K562 (cell line): ENCODE results near the gene ID2. TPM values are rescaled to one million over a fixed set of nuclear protein-coding genes. Genes with fewer than 3 reads are reported as not detected.
A peak's percentile ranks its signal among the peaks of the same experiment; 100 is the strongest.

Source experiments
- AFF4 ChIP-seq: sonication (generic); formaldehyde crosslinking; IDR thresholded peaks from 2 replicates; pipeline ENCODE4 v1.8.0; 2023; ENCODE audit warnings: mild to moderate bottlenecking, missing genetic modification reagents
- BRD9 ChIP-seq: fragments of 450-650 bp; IDR thresholded peaks from 2 replicates; pipeline ENCODE4 v1.6.1; 2018; ENCODE audit warnings: low read depth; ENCODE audit not compliant: partially characterized antibody
- C11orf30 ChIP-seq: fragments of 450-650 bp; IDR thresholded peaks from 2 replicates; pipeline ENCODE4 v1.6.1; 2016; ENCODE audit warnings: low read depth, mild to moderate bottlenecking
- EZH2 ChIP-seq: IDR thresholded peaks from 2 replicates; pipeline ENCODE4 v1.6.1; 2012; ENCODE audit warnings: low read depth, mild to moderate bottlenecking, inconsistent platforms, low read length, borderline replicate concordance
- HES1 ChIP-seq: fragments of 450-650 bp; IDR thresholded peaks from 2 replicates; pipeline ENCODE4 v1.6.1; 2016; ENCODE audit warnings: low read depth, mild to moderate bottlenecking, moderate library complexity
- MAZ ChIP-seq, 2 experiments: fragments of 450-650 bp in 1 of 2; sonication (generic) in 1 of 2; formaldehyde crosslinking; IDR thresholded peaks in 1 of 2; conservative IDR thresholded peaks in 1 of 2; 2 replicates each; pipeline versions ENCODE4 v1.4.0 to v1.5.0; 2020; ENCODE audit warnings: mild to moderate bottlenecking in 1 of 2, missing genetic modification reagents in 1 of 2
- MLLT1 ChIP-seq, 2 experiments: fragments of 450-650 bp; IDR thresholded peaks; 2 replicates each; pipeline ENCODE4 v1.6.1; 2016
- PHF21A ChIP-seq: fragments of 450-650 bp; IDR thresholded peaks from 2 replicates; pipeline ENCODE4 v1.6.1; 2017; ENCODE audit warnings: low read depth, borderline replicate concordance
- PRMT5 ChIP-seq: sonication (generic); formaldehyde crosslinking; IDR thresholded peaks from 2 replicates; pipeline ENCODE4 v1.5.0; 2020; ENCODE audit warnings: missing genetic modification reagents
- SLC30A9 ChIP-seq: fragments of 250-450 bp; sonication (Bioruptor Pico); IDR thresholded peaks from 2 replicates; pipeline ENCODE4 v1.8.0; 2022; ENCODE audit warnings: mild to moderate bottlenecking, moderate library complexity
- SMAD2 ChIP-seq: fragments of 150-350 bp; IDR thresholded peaks from 2 replicates; pipeline ENCODE4 v1.6.1; 2014; ENCODE audit warnings: low read depth, mild to moderate bottlenecking, low read length
- STAT6 ChIP-seq: sonication (generic); formaldehyde crosslinking; IDR thresholded peaks from 2 replicates; pipeline ENCODE4 v1.8.1; 2023; ENCODE audit warnings: mild to moderate bottlenecking, missing genetic modification reagents
- TBL1XR1 ChIP-seq, 2 experiments: IDR thresholded peaks; 2 replicates each; pipeline ENCODE4 v1.6.1; 2012; ENCODE audit warnings: improper control_type of control experiment in 2 of 2, low read length in 2 of 2, mild to moderate bottlenecking in 1 of 2
- TCF15 ChIP-seq: fragments of 250-450 bp; sonication (Bioruptor Pico); IDR thresholded peaks from 2 replicates; pipeline ENCODE4 v1.8.0; 2022; ENCODE audit warnings: moderate library complexity, mild to moderate bottlenecking, inconsistent platforms
- ZC3H11A ChIP-seq: IDR thresholded peaks from 2 replicates; pipeline ENCODE4 v1.6.1; 2012; ENCODE audit warnings: low read depth, low read length, improper control_type of control experiment
- ZFP30 ChIP-seq: fragments of 250-450 bp; sonication (Bioruptor Pico); IDR thresholded peaks from 2 replicates; pipeline ENCODE4 v1.8.0; 2022; ENCODE audit warnings: moderate library complexity, mild to moderate bottlenecking, inconsistent platforms, borderline replicate concordance
- ZNF507 ChIP-seq: conservative IDR thresholded peaks from 2 replicates; pipeline ENCODE4 v1.6.1; 2017; ENCODE audit warnings: missing genetic modification characterization, missing compliant biosample characterization
- ZNF75A ChIP-seq: fragments of 450-650 bp; formaldehyde crosslinking; IDR thresholded peaks from 2 replicates; pipeline ENCODE4 v1.4.0; 2020; ENCODE audit warnings: mild to moderate bottlenecking
- polyA plus RNA-seq, 8 experiments: library from polyadenylated mRNA; depleted of rRNA in 4 of 8; stranded (reverse) in 5 of 8; unstranded in 3 of 8; fragments of >200 nt; fragmentation: Nextera tagmentation in 2 of 8; fragmentation: Illumina TruSeq in 1 of 8; extraction: Ambion mirVana in 2 of 8; extraction: Trizol in 1 of 8; gene quantifications; 2 replicates each; pipeline versions ENCODE4 v1.2.1 to v1.2.3, GENCODE V29; 2011 to 2014; ENCODE audit warnings: inconsistent platforms in 1 of 8, missing spikeins in 1 of 8
- total RNA-seq, 7 experiments: library from RNA; depleted of rRNA in 6 of 7; stranded (reverse); fragments of >200 nt in 6 of 7; fragmentation: Illumina TruSeq in 2 of 7; extraction: Trizol in 2 of 7; gene quantifications; 2 replicates each; pipeline versions ENCODE4 v1.2.1 to v1.2.3, GENCODE V29; 2011 to 2021; ENCODE audit warnings: low replicate concordance in 1 of 7

The ID2 gene
- total and polyA plus RNA-seq, 9 of the 15 experiments (the other 6 are each of a cell fraction or from before 2014, with no cell fraction given): 8.0 to 35.7 (median 16.6) TPM

- TF ChIP-seq STAT6 (CRISPR knock-in tag) (no peak), SMAD2 (no peak), ZNF507 (tag) (no peak), AFF4 (CRISPR knock-in tag) (0 out of 2 replicates have a peak, but pooled peaks have one; percentile 31), ZC3H11A (no peak), C11orf30 (no peak), HES1 (peak; percentile 68; the same call in 1 of the 2 replicates), SLC30A9 (no peak), PRMT5 (CRISPR knock-in tag) (no peak), ZNF75A (CRISPR knock-in tag) (no peak), BRD9 (no peak), MLLT1 (IDR thresholded peaks at IDR 0.05) (no peak), MAZ (CRISPR knock-in tag; conservative IDR thresholded peaks at IDR 0.05 in 1 of 2, IDR thresholded peaks at IDR 0.05 in 1 of 2) (no peak), ZFP30 (CRISPR knock-in tag) (no peak), PHF21A (peak; percentile 81; the same call in 1 of the 2 replicates), TBL1XR1 (IDR thresholded peaks at IDR 0.05; ENCODE audit: low read length in 2 of 2) (peak in 1 of 2 experiments; percentile 33; a peak in 1 of 4 replicates), TCF15 (CRISPR knock-in tag) (no peak), EZH2 (no peak)
Observed at GRCh38 chr2:8680822-8681760, 765 bp upstream of the ID2 start (continued).
